Epithelial cell of esophagus (primary cell): Measurements from ENCODE around the gene KRTAP5-7.

Source experiments
- DNase-seq: peaks from one replicate; pipeline ENCODE4 v3.0.0; 2010; ENCODE audit warnings: low read depth
- H3K4me3 ChIP-seq: 2 replicates; pipeline ENCODE4 v1.5.1; 2011; ENCODE audit warnings: mild to moderate bottlenecking, low read length, control low read depth
- CTCF ChIP-seq: IDR thresholded peaks from 2 replicates; pipeline ENCODE4 v1.5.1; 2011; ENCODE audit warnings: low read depth, mild to moderate bottlenecking, low read length, control low read depth, inconsistent platforms; ENCODE audit not compliant: insufficient read depth; ENCODE audit errors: missing control alignments

Gene KRTAP5-7

GRCh38 chr11:71483692-71484091 is 43.4 kb upstream of the KRTAP5-7 start:
- no peak for DNase-seq
- H3K4me3 ChIP-seq, result no peak overlapping the region
- no peak for TF ChIP-seq CTCF

GRCh38 chr11:71484248-71485062 is 42.6 kb upstream of the KRTAP5-7 start:
- no peak for TF ChIP-seq CTCF
- H3K4me3 ChIP-seq, result no peak overlapping the region
- DNase-seq, result no peak

DNA sequence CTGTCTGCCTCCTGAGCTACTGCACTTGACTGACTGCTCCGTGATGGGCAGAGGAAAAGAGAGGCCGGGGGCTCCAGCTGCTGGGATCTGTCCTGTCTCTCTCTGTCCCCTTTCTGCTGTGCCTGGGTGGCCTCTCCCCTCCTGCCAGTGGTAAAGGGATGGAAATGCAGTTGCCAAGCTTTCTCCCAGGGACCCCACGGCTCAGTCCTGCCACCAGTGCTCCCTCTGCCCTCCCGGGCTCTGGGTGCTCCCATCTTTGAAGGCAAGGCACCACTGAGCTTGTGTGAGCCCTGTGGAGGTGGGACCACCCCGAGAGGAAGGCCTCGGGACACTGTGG is 42.0 kb upstream of the KRTAP5-7 start:
- no peak overlapping the region for H3K4me3 ChIP-seq
- TF ChIP-seq CTCF, result no peak
- DNase-seq, result no peak

DNA sequence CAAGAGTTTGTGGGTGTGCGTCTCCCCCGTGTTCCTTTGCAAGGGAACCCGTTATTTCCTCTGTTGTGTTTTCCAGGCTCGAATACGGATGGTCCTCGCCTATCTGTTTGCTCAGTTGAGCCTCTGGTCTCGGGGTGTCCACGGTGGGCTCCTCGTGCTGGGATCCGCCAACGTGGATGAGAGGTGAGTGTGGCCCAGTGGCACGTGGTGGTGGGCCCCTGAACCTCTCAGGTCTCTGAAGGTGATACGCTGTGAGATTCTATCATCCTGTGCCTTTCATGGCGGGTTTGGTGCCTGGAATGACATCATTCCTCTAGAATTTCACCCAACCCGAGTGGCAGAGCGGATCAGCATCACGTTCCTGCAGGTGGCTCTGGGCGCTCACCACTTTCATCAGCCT is 41.6 kb upstream of the KRTAP5-7 start:
- no peak overlapping the region for H3K4me3 ChIP-seq
- DNase-seq, result no peak
- no peak for TF ChIP-seq CTCF

DNA sequence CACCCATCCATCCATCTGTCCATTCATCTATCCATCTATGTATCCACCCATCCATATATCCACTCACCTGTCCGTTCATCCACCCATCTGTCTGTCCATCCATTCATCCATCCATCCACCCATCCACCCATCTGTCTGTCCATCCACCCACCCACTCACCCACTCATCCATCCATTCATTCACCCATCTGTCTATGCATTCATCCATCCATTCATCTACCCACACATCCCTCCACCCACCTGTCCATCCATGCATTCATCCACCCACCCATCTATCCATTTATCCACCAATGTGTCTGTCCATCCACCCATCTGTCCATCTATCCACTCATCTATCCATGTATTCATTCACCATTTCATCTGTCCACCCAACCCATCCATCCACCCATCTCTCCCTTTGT is 40.7 kb upstream of the KRTAP5-7 start:
- H3K4me3 ChIP-seq, result no peak overlapping the region
- no peak for TF ChIP-seq CTCF
- DNase-seq, result no peak

GRCh38 chr11:71488681-71489270 is 38.3 kb upstream of the KRTAP5-7 start:
- no peak overlapping the region for H3K4me3 ChIP-seq
- no peak for DNase-seq
- TF ChIP-seq CTCF, result no peak
